ENCODE data around the gene ASMTL.
"Not testable (repeated sequence)": the region's sequence is repeated elsewhere in the genome, so short reads cannot be mapped to it uniquely, and the experiment has no call there.

The ASMTL gene

GRCh38 chrX:1430451-1430850 lies 22.3 kb downstream of the ASMTL start:
- Histone ChIP-seq H3K27ac (ENCODE audit: low read length) (no peak overlapping the region), H3K9me3 (ENCODE audit: control insufficient read depth in 2 of 2, low read length in 2 of 2) (no peaks in the 10 kb centered on the region), H3K4me3 (ENCODE audit: low read length in 2 of 2) (no peak overlapping the region), H3K36me3 (ENCODE audit: control insufficient read depth in 2 of 2, insufficient read depth in 2 of 2, low read length in 2 of 2) (peaks cover 16 to 24% of the 10 kb centered on the region in 2 donors), H3K27me3 (ENCODE audit: control insufficient read depth in 1 of 2, insufficient read depth in 2 of 2, low read length in 2 of 2) (no peaks in the 10 kb centered on the region), H3K9ac (ENCODE audit: low read length in 2 of 2) (no peak overlapping the region), H3K4me1 (ENCODE audit: control insufficient read depth, insufficient read depth, low read length) (no peaks in the 10 kb centered on the region)

GRCh38 chrX:1427756-1428155 lies 25.0 kb downstream of the ASMTL start:
- no peaks in the 10 kb centered on the region for H3K4me1 ChIP-seq (ENCODE audit: control insufficient read depth, insufficient read depth, low read length)
- no peak overlapping the region for H3K27ac ChIP-seq (ENCODE audit: low read length)
- H3K36me3 ChIP-seq (ENCODE audit: control insufficient read depth in 2 of 2, insufficient read depth in 2 of 2, low read length in 2 of 2), result peaks cover 26 to 28% of the 10 kb centered on the region in 2 donors
- H3K27me3 ChIP-seq (ENCODE audit: control insufficient read depth in 1 of 2, insufficient read depth in 2 of 2, low read length in 2 of 2), result no peaks in the 10 kb centered on the region
- no peaks in the 10 kb centered on the region for H3K9me3 ChIP-seq (ENCODE audit: control insufficient read depth in 2 of 2, low read length in 2 of 2)
- no peak overlapping the region for H3K9ac ChIP-seq (ENCODE audit: low read length in 2 of 2)
- no peak overlapping the region for H3K4me3 ChIP-seq (ENCODE audit: low read length in 2 of 2)

- peaks cover 34 to 42% of the 10 kb centered on the region in 2 donors for H3K36me3 ChIP-seq (ENCODE audit: control insufficient read depth in 2 of 2, insufficient read depth in 2 of 2, low read length in 2 of 2)
- H3K27ac ChIP-seq (ENCODE audit: low read length); H3K9ac ChIP-seq (ENCODE audit: low read length in 2 of 2): not testable (repeated sequence)
These were observed 26.4 kb downstream of the ASMTL start for GRCh38 chrX:1426321-1426720.

GRCh38 chrX:1425381-1425780 lies 27.3 kb downstream of the ASMTL start:
- no peak overlapping the region for H3K9ac ChIP-seq (ENCODE audit: low read length in 2 of 2)
- H3K27me3 ChIP-seq (ENCODE audit: control insufficient read depth in 1 of 2, insufficient read depth in 2 of 2, low read length in 2 of 2), result no peaks in the 10 kb centered on the region
- H3K4me1 ChIP-seq (ENCODE audit: control insufficient read depth, insufficient read depth, low read length), result no peaks in the 10 kb centered on the region
- H3K4me3 ChIP-seq (ENCODE audit: low read length in 2 of 2), result no peak overlapping the region
- H3K27ac ChIP-seq (ENCODE audit: low read length), result no peak overlapping the region
- peaks cover 34 to 46% of the 10 kb centered on the region in 2 donors for H3K36me3 ChIP-seq (ENCODE audit: control insufficient read depth in 2 of 2, insufficient read depth in 2 of 2, low read length in 2 of 2)
- H3K9me3 ChIP-seq (ENCODE audit: control insufficient read depth in 2 of 2, low read length in 2 of 2), result peaks cover 2 to 9% of the 10 kb centered on the region in 2 donors

More at GRCh38 chrX:1426321-1426720, 26.4 kb downstream of the ASMTL start:
- not testable (repeated sequence) for H3K9me3 ChIP-seq (ENCODE audit: control insufficient read depth in 2 of 2, low read length in 2 of 2); H3K4me3 ChIP-seq (ENCODE audit: low read length in 2 of 2); H3K4me1 ChIP-seq (ENCODE audit: control insufficient read depth, insufficient read depth, low read length); H3K27me3 ChIP-seq (ENCODE audit: control insufficient read depth in 1 of 2, insufficient read depth in 2 of 2, low read length in 2 of 2)

- no peaks in the 10 kb centered on the region for H3K4me1 ChIP-seq (ENCODE audit: control insufficient read depth, insufficient read depth, low read length)
- no peak overlapping the region for H3K27ac ChIP-seq (ENCODE audit: low read length)
- peaks cover 2 to 9% of the 10 kb centered on the region in 2 donors for H3K9me3 ChIP-seq (ENCODE audit: control insufficient read depth in 2 of 2, low read length in 2 of 2)
- H3K4me3 ChIP-seq (ENCODE audit: low read length in 2 of 2), result no peak overlapping the region
- no peaks in the 10 kb centered on the region for H3K27me3 ChIP-seq (ENCODE audit: control insufficient read depth in 1 of 2, insufficient read depth in 2 of 2, low read length in 2 of 2)
- peaks cover 34 to 46% of the 10 kb centered on the region in 2 donors for H3K36me3 ChIP-seq (ENCODE audit: control insufficient read depth in 2 of 2, insufficient read depth in 2 of 2, low read length in 2 of 2)
- H3K9ac ChIP-seq (ENCODE audit: low read length in 2 of 2), result no peak overlapping the region
These were observed 28.4 kb downstream of the ASMTL start for GRCh38 chrX:1424147-1424851.

- Histone ChIP-seq H3K4me1 (ENCODE audit: control insufficient read depth, insufficient read depth, low read length) (no peaks in the 10 kb centered on the region), H3K36me3 (ENCODE audit: control insufficient read depth in 2 of 2, insufficient read depth in 2 of 2, low read length in 2 of 2) (peaks cover 39 to 55% of the 10 kb centered on the region in 2 donors), H3K9ac (ENCODE audit: low read length in 2 of 2) (no peak overlapping the region), H3K4me3 (ENCODE audit: low read length in 2 of 2) (no peak overlapping the region), H3K27me3 (ENCODE audit: control insufficient read depth in 1 of 2, insufficient read depth in 2 of 2, low read length in 2 of 2) (no peaks in the 10 kb centered on the region), H3K27ac (ENCODE audit: low read length) (no peak overlapping the region), H3K9me3 (ENCODE audit: control insufficient read depth in 2 of 2, low read length in 2 of 2) (peaks cover 2 to 12% of the 10 kb centered on the region in 2 donors)
These were observed 29.5 kb downstream of the ASMTL start for GRCh38 chrX:1423215-1423614.

- Histone ChIP-seq H3K36me3 (ENCODE audit: control insufficient read depth in 2 of 2, insufficient read depth in 2 of 2, low read length in 2 of 2) (peaks cover 40 to 56% of the 10 kb centered on the region in 2 donors), H3K9ac (ENCODE audit: low read length in 2 of 2) (no peak overlapping the region), H3K27me3 (ENCODE audit: control insufficient read depth in 1 of 2, insufficient read depth in 2 of 2, low read length in 2 of 2) (no peaks in the 10 kb centered on the region)
These were observed 30.6 kb downstream of the ASMTL start for GRCh38 chrX:1422135-1422465.

GRCh38 chrX:1421433-1422134 lies 31.1 kb downstream of the ASMTL start:
- peaks cover 2 to 13% of the 10 kb centered on the region in 2 donors for H3K9me3 ChIP-seq (ENCODE audit: control insufficient read depth in 2 of 2, low read length in 2 of 2)
- H3K9ac ChIP-seq (ENCODE audit: low read length in 2 of 2), result no peak overlapping the region
- no peaks in the 10 kb centered on the region for H3K4me1 ChIP-seq (ENCODE audit: control insufficient read depth, insufficient read depth, low read length)
- H3K27ac ChIP-seq (ENCODE audit: low read length), result no peak overlapping the region
- H3K27me3 ChIP-seq (ENCODE audit: control insufficient read depth in 1 of 2, insufficient read depth in 2 of 2, low read length in 2 of 2), result no peaks in the 10 kb centered on the region
- H3K36me3 ChIP-seq (ENCODE audit: control insufficient read depth in 2 of 2, insufficient read depth in 2 of 2, low read length in 2 of 2), result peaks cover 40 to 55% of the 10 kb centered on the region in 2 donors
- H3K4me3 ChIP-seq (ENCODE audit: low read length in 2 of 2), result no peak overlapping the region

More at GRCh38 chrX:1422135-1422465, 30.6 kb downstream of the ASMTL start:
- H3K4me3 ChIP-seq (ENCODE audit: low read length in 2 of 2), result no peak overlapping the region
- peaks cover 2 to 13% of the 10 kb centered on the region in 2 donors for H3K9me3 ChIP-seq (ENCODE audit: control insufficient read depth in 2 of 2, low read length in 2 of 2)
- no peaks in the 10 kb centered on the region for H3K4me1 ChIP-seq (ENCODE audit: control insufficient read depth, insufficient read depth, low read length)
- H3K27ac ChIP-seq (ENCODE audit: low read length), result no peak overlapping the region

GRCh38 chrX:1420371-1420770 lies 32.3 kb downstream of the ASMTL start:
- Histone ChIP-seq H3K9me3 (ENCODE audit: control insufficient read depth in 2 of 2, low read length in 2 of 2) (peaks cover 2 to 13% of the 10 kb centered on the region in 2 donors), H3K9ac (ENCODE audit: low read length in 2 of 2) (no peak overlapping the region), H3K27ac (ENCODE audit: low read length) (no peak overlapping the region), H3K4me1 (ENCODE audit: control insufficient read depth, insufficient read depth, low read length) (no peaks in the 10 kb centered on the region), H3K27me3 (ENCODE audit: control insufficient read depth in 1 of 2, insufficient read depth in 2 of 2, low read length in 2 of 2) (no peaks in the 10 kb centered on the region), H3K36me3 (ENCODE audit: control insufficient read depth in 2 of 2, insufficient read depth in 2 of 2, low read length in 2 of 2) (peaks cover 42 to 54% of the 10 kb centered on the region in 2 donors), H3K4me3 (ENCODE audit: low read length in 2 of 2) (no peak overlapping the region)

- no peaks in the 10 kb centered on the region for H3K4me1 ChIP-seq (ENCODE audit: control insufficient read depth, insufficient read depth, low read length)
- no peaks in the 10 kb centered on the region for H3K27me3 ChIP-seq (ENCODE audit: control insufficient read depth in 1 of 2, insufficient read depth in 2 of 2, low read length in 2 of 2)
- peaks cover 38 to 48% of the 10 kb centered on the region in 2 donors for H3K36me3 ChIP-seq (ENCODE audit: control insufficient read depth in 2 of 2, insufficient read depth in 2 of 2, low read length in 2 of 2)
- H3K4me3 ChIP-seq (ENCODE audit: low read length in 2 of 2), result no peak overlapping the region
- H3K9ac ChIP-seq (ENCODE audit: low read length in 2 of 2), result no peak overlapping the region
- no peak overlapping the region for H3K27ac ChIP-seq (ENCODE audit: low read length)
- peaks cover 2 to 13% of the 10 kb centered on the region in 2 donors for H3K9me3 ChIP-seq (ENCODE audit: control insufficient read depth in 2 of 2, low read length in 2 of 2)
These were observed 33.0 kb downstream of the ASMTL start for GRCh38 chrX:1419545-1420355.

Data from stomach smooth muscle (tissue), 2 donors.